Spleen (tissue), 11 donors: ENCODE results near the gene SP100. TPM values are rescaled to one million over a fixed set of nuclear protein-coding genes. Genes with fewer than 3 reads are reported as not detected.
A peak's percentile ranks its signal among the peaks of the same experiment; 100 is the strongest.

Experiments used
- DNase-seq: peaks from one replicate; pipeline ENCODE4 v3.0.0-alpha.2; 2020
- H3K27ac ChIP-seq, 8 donors: fragments of 200-600 bp; sonication (generic) in 7 of 8; 1 replicate in 4 of 8; 2 replicates in 4 of 8; pipeline versions ENCODE4 v1.5.0 to v1.8.0; 2016 to 2021; ENCODE audit warnings: inconsistent platforms in 4 of 8, mild to moderate bottlenecking in 4 of 8, moderate library complexity in 1 of 8
- H3K27me3 ChIP-seq, 7 donors: fragments of 200-600 bp; sonication (generic) in 6 of 7; replicated peaks in 1 of 7; 1 replicate in 4 of 7; 2 replicates in 3 of 7; pipeline versions ENCODE4 v1.5.0 to v1.8.0; 2016 to 2021; ENCODE audit warnings: inconsistent platforms in 3 of 7, mild to moderate bottlenecking in 1 of 7
- H3K36me3 ChIP-seq, 6 donors: fragments of 200-600 bp; sonication (generic) in 5 of 6; 1 replicate in 4 of 6; 2 replicates in 2 of 6; pipeline versions ENCODE4 v1.5.0 to v1.8.0; 2016 to 2021; ENCODE audit warnings: inconsistent platforms in 2 of 6
- H3K4me1 ChIP-seq, 6 donors: fragments of 200-600 bp; sonication (generic) in 5 of 6; 1 replicate in 3 of 6; 2 replicates in 3 of 6; pipeline versions ENCODE4 v1.5.0 to v1.8.0; 2016 to 2021; ENCODE audit warnings: inconsistent platforms in 3 of 6
- H3K4me3 ChIP-seq, 8 donors: fragments of 200-600 bp; sonication (generic) in 7 of 8; 1 replicate in 4 of 8; 2 replicates in 4 of 8; pipeline versions ENCODE4 v1.5.0 to v1.8.0; 2016 to 2021; ENCODE audit warnings: inconsistent platforms in 4 of 8, mild to moderate bottlenecking in 4 of 8, moderate library complexity in 2 of 8
- H3K9me3 ChIP-seq, 8 donors: fragments of 200-600 bp; sonication (generic) in 7 of 8; 1 replicate in 4 of 8; 2 replicates in 4 of 8; pipeline versions ENCODE4 v1.5.0 to v1.8.0; 2016 to 2021; ENCODE audit warnings: inconsistent platforms in 4 of 8
- CTCF ChIP-seq, 11 experiments: fragments of 200-600 bp in 7 of 11; fragments of 450-650 bp in 4 of 11; sonication (generic) in 4 of 11; IDR thresholded peaks in 8 of 11; conservative IDR thresholded peaks in 3 of 11; 1 replicate in 7 of 11; 2 replicates in 4 of 11; pipeline versions ENCODE4 v1.4.0 to v1.8.0; 2016 to 2021; ENCODE audit warnings: antibody characterized with exemption in 11 of 11, inconsistent platforms in 4 of 11, mild to moderate bottlenecking in 1 of 11
- POLR2A ChIP-seq, 3 donors: fragments of 450-650 bp; IDR thresholded peaks; one replicate each; pipeline ENCODE4 v1.5.1; 2017; ENCODE audit warnings: antibody characterized with exemption in 3 of 3, mild to moderate bottlenecking in 1 of 3
- POLR2AphosphoS5 ChIP-seq, 3 donors: sonication (generic); formaldehyde crosslinking; IDR thresholded peaks; one replicate each; pipeline ENCODE4 v1.5.1; 2017; ENCODE audit warnings: antibody characterized with exemption in 3 of 3
- WGBS, 5 donors: extraction: QIAGEN DNeasy Blood & Tissue Kit in 3 of 5; methylation state at CpG; one replicate each; pipeline versions ENCODE4 v1.1.5 to v1.1.7; 2013 to 2018; 5-methylcytosine and 5-hydroxymethylcytosine counted together
- intact Hi-C: fragments of 100-400 bp; cut with DNase I; formaldehyde crosslinking; loops from one replicate; pipeline ENCODE4 v1.15.0; 2023; ENCODE audit warnings: low total_unique reads
- polyA plus RNA-seq, 3 donors: library from polyadenylated mRNA; stranded (reverse); fragments of 200-250 nt; gene quantifications; one replicate each; pipeline ENCODE4 v1.2.1, GENCODE V29; 2013
- total RNA-seq, 7 donors: library from RNA; depleted of rRNA in 3 of 7; stranded (reverse); fragments of >200 nt in 3 of 7; fragmentation: NEBNext Ultra II Directional in 4 of 7; extraction: Animal tissue kit (Norgen Biotek cat#: 25700) in 4 of 7; gene quantifications; one replicate each; pipeline versions ENCODE4 v1.1.0 to v1.2.1, GENCODE V29; 2016 to 2021
- donor health status: healthy with polysubstance abuse.
- donor health status: DM: no; HTN: no; CAD: no; lungs with moderate emphysema.
- donor health status: DM: no; HTN: no; CAD: no.
- donor health status: Bipolar disorder and iron deficiency.
- donor health status: healthy.
- donor health status: DM: no; HTN: no; CAD: no.
- donor health status: DM: yes; HTN: yes; CAD: no.

SP100 gene
- total and polyA plus RNA-seq, 10 donors: 97.5 to 327 (median 260) TPM

- Histone ChIP-seq H3K27me3 (no peaks in the 10 kb centered on the region), H3K9me3 (no peaks in the 10 kb centered on the region), H3K36me3 (peaks cover 6 to 100% (median 82%) of the 10 kb centered on the region in 6 donors), H3K27ac (no peak overlapping the region), H3K4me1 (peaks cover 0 to 24% (median 8%) of the 10 kb centered on the region in 6 donors), H3K4me3 (no peak overlapping the region)
- DNase-seq: no peak
- intact Hi-C loops: no loop called here
- 88 to 95% (median 92%) methylated on average over 7 of the region's 7 CpGs for WGBS, 5 donors
- no peak for TF ChIP-seq CTCF (IDR thresholded peaks at IDR 0.05 in 8 of 11, conservative IDR thresholded peaks at IDR 0.05 in 3 of 11)
- no peak for TF ChIP-seq POLR2A (IDR thresholded peaks at IDR 0.05)
- no peak for TF ChIP-seq POLR2AphosphoS5 (IDR thresholded peaks at IDR 0.05)
Observed at GRCh38 chr2:230502593-230502992, 86.6 kb downstream of the SP100 start.

GRCh38 chr2:230503798-230504197 is 87.8 kb downstream of the SP100 start:
- peaks cover 0 to 100% (median 83%) of the 10 kb centered on the region in 6 donors for H3K36me3 ChIP-seq
- intact Hi-C loops: no loop called here
- DNase-seq: no peak
- H3K4me1 ChIP-seq: peaks cover 0 to 12% (median 1%) of the 10 kb centered on the region in 6 donors
- no peaks in the 10 kb centered on the region for H3K9me3 ChIP-seq
- TF ChIP-seq POLR2A (IDR thresholded peaks at IDR 0.05) (no peak), CTCF (IDR thresholded peaks at IDR 0.05 in 8 of 11, conservative IDR thresholded peaks at IDR 0.05 in 3 of 11) (no peak), POLR2AphosphoS5 (IDR thresholded peaks at IDR 0.05) (no peak)
- H3K4me3 ChIP-seq: no peak overlapping the region
- no peaks in the 10 kb centered on the region for H3K27me3 ChIP-seq
- H3K27ac ChIP-seq: no peak overlapping the region

- intact Hi-C loops: no loop called here
- Histone ChIP-seq H3K27me3 (no peaks in the 10 kb centered on the region), H3K4me3 (no peak overlapping the region), H3K27ac (peak overlapping the region in 1 of 8 donors; percentile 30), H3K36me3 (peaks cover 0 to 100% (median 84%) of the 10 kb centered on the region in 6 donors), H3K9me3 (no peaks in the 10 kb centered on the region), H3K4me1 (peaks cover 0 to 8% (median 0%) of the 10 kb centered on the region in 6 donors)
- 51 to 89% (median 78%) methylated on average over 2 of the region's 2 CpGs for WGBS, 5 donors
- DNase-seq: no peak
- TF ChIP-seq POLR2AphosphoS5 (IDR thresholded peaks at IDR 0.05): peak in 1 of 3 donors; percentile 28
- TF ChIP-seq CTCF (IDR thresholded peaks at IDR 0.05 in 8 of 11, conservative IDR thresholded peaks at IDR 0.05 in 3 of 11): no peak
Observed at GRCh38 chr2:230505162-230505561, 89.2 kb downstream of the SP100 start.

GRCh38 chr2:230512955-230513748 is 97.2 kb downstream of the SP100 start:
- no peaks in the 10 kb centered on the region for H3K27me3 ChIP-seq
- H3K36me3 ChIP-seq: peaks cover 0 to 77% (median 45%) of the 10 kb centered on the region in 6 donors
- H3K4me3 ChIP-seq: no peak overlapping the region
- H3K9me3 ChIP-seq: no peaks in the 10 kb centered on the region
- no peak overlapping the region for H3K27ac ChIP-seq
- no peaks in the 10 kb centered on the region for H3K4me1 ChIP-seq
- intact Hi-C loops: no loop called here
- TF ChIP-seq POLR2AphosphoS5 (IDR thresholded peaks at IDR 0.05) (no peak), CTCF (IDR thresholded peaks at IDR 0.05 in 8 of 11, conservative IDR thresholded peaks at IDR 0.05 in 3 of 11) (no peak), POLR2A (IDR thresholded peaks at IDR 0.05) (no peak)
- DNase-seq: no peak
- WGBS, 5 donors: 85 to 93% (median 92%) methylated on average over 4 of the region's 4 CpGs
